ENCODE data around the gene VIPR2. TPM values are rescaled to one million over a fixed set of nuclear protein-coding genes. Genes with fewer than 3 reads are reported as not detected.

Gene VIPR2
- total RNA-seq, 4 donors from 2014 or later = 1.8 to 3.7 (median 2.7) TPM

DNA sequence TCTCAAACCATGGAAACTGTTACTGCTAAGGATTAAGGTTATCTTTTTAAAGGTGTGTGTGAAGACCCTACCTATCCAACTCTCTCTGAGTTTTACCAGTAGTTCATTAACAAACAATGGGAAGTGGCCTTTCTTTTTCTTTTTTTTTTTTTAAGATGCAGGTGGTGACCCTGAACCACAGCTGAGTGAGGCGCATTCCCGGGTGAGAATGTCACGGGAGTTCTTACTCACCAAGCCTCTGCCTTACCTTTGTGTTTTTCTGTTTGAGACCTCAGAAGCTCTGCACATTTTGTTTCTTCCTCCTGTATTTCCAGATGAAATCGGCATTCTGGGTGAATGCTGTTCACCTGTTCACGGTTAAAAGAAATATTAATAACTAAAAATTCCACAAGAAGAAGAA, 2.5 kb downstream of the VIPR2 start:
- no peak for TF ChIP-seq EP300 (IDR thresholded peaks at IDR 0.05; ENCODE audit: low read depth)
- Histone ChIP-seq H3K36me3 (no peaks in the 10 kb centered on the region), H3K4me1 (peaks cover 0 to 13% (median 5%) of the 10 kb centered on the region in 4 donors), H3K4me3 (no peak overlapping the region), H3K27me3 (peaks cover 58% of the 10 kb centered on the region), H3K27ac (peak overlapping the region in 1 of 4 donors; percentile 17), H3K9me3 (no peaks in the 10 kb centered on the region)
- in situ Hi-C loops (cut with MboI; ENCODE audit: low pct_ligation_motif_present in 1 of 4, low pct_unique_long_range_greater_than_20kb in 1 of 4, low sequenced_read_pairs in 3 of 4) (no loop called here), intact Hi-C loops (cut with DNase I; ENCODE audit: low total_unique reads) (no loop called here)
- no peak for DNase-seq
- WGBS, 2 donors (ENCODE audit: low coverage in 1 of 2) = 82 to 83% methylated on average over 5 of the region's 5 CpGs

DNA sequence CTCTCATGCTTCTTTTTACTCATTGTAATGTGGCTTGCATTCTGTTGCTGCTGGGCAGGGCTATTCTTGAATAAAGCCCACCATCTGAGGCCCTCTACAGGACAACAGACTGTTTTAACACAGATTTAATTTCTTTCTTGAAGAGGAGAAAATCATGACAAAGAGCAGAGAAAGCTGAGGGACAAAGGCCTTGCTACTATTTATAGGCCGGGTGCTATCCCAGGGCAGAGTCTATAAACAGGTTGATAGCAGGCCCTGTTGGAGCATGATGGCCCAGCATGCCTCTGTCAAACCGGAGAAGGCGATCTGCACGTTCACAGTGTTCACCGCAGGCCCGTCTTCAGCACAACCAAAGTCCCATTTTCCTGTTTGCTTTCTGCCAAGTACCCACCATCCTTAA, 3.0 kb downstream of the VIPR2 start:
- intact Hi-C loops (cut with DNase I; ENCODE audit: low total_unique reads) = no loop called here
- Histone ChIP-seq H3K27ac (peak overlapping the region in 3 of 4 donors; percentile 17 to 31 (median 29)), H3K4me3 (no peak overlapping the region), H3K4me1 (peaks cover 0 to 13% (median 5%) of the 10 kb centered on the region in 4 donors), H3K27me3 (peaks cover 58% of the 10 kb centered on the region), H3K36me3 (no peaks in the 10 kb centered on the region), H3K9me3 (no peaks in the 10 kb centered on the region)
- TF ChIP-seq POLR2A (IDR thresholded peaks at IDR 0.05) = no peak
- TF ChIP-seq EP300 (IDR thresholded peaks at IDR 0.05; ENCODE audit: low read depth) = no peak
- TF ChIP-seq POLR2AphosphoS5 (IDR thresholded peaks at IDR 0.05) = no peak
- 50 to 65% methylated on average over 6 of the region's 6 CpGs for WGBS, 2 donors (ENCODE audit: low coverage in 1 of 2)
- in situ Hi-C loops (cut with MboI; ENCODE audit: low pct_ligation_motif_present in 1 of 4, low pct_unique_long_range_greater_than_20kb in 1 of 4, low sequenced_read_pairs in 3 of 4) = no loop called here
- DNase-seq = no peak

DNA sequence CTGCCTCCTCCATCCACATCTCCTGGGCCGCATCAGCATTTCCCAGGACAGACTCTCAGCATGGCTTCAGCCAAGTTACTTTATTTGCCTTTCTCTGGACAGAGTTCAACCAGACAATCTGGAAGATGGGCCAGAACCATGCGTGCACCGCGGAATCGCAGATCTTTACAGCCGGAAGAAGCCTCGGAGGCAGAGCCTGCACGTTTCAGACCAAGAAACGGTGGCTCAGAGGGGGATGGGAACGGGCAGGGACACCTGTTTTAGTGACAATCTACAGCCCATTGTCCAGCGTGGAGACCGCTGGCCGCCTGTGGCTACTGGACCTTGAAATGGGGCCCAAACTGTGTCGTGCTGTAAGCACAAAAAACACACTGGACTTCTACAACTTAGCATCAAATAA, 3.5 kb downstream of the VIPR2 start:
- WGBS, 2 donors (ENCODE audit: low coverage in 1 of 2) = 85 to 96% methylated on average over 10 to 14 of the region's 14 CpGs
- no peaks in the 10 kb centered on the region for H3K36me3 ChIP-seq
- in situ Hi-C loops (cut with MboI; ENCODE audit: low pct_ligation_motif_present in 1 of 4, low pct_unique_long_range_greater_than_20kb in 1 of 4, low sequenced_read_pairs in 3 of 4) (no loop called here), intact Hi-C loops (cut with DNase I; ENCODE audit: low total_unique reads) (no loop called here)
- no peak overlapping the region for H3K4me3 ChIP-seq
- TF ChIP-seq POLR2A (IDR thresholded peaks at IDR 0.05) (no peak), EP300 (IDR thresholded peaks at IDR 0.05; ENCODE audit: low read depth) (no peak), POLR2AphosphoS5 (IDR thresholded peaks at IDR 0.05) (no peak)
- TF ChIP-seq, protein P1, sequence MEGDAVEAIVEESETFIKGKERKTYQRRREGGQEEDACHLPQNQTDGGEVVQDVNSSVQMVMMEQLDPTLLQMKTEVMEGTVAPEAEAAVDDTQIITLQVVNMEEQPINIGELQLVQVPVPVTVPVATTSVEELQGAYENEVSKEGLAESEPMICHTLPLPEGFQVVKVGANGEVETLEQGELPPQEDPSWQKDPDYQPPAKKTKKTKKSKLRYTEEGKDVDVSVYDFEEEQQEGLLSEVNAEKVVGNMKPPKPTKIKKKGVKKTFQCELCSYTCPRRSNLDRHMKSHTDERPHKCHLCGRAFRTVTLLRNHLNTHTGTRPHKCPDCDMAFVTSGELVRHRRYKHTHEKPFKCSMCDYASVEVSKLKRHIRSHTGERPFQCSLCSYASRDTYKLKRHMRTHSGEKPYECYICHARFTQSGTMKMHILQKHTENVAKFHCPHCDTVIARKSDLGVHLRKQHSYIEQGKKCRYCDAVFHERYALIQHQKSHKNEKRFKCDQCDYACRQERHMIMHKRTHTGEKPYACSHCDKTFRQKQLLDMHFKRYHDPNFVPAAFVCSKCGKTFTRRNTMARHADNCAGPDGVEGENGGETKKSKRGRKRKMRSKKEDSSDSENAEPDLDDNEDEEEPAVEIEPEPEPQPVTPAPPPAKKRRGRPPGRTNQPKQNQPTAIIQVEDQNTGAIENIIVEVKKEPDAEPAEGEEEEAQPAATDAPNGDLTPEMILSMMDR (IDR thresholded peaks at IDR 0.05) = no peak
- peaks cover 0 to 13% (median 5%) of the 10 kb centered on the region in 4 donors for H3K4me1 ChIP-seq
- no peak for DNase-seq
- H3K9me3 ChIP-seq = no peaks in the 10 kb centered on the region
- H3K27ac ChIP-seq = peak overlapping the region in 3 of 4 donors; percentile 17 to 31 (median 29)
- peaks cover 55% of the 10 kb centered on the region for H3K27me3 ChIP-seq

DNA sequence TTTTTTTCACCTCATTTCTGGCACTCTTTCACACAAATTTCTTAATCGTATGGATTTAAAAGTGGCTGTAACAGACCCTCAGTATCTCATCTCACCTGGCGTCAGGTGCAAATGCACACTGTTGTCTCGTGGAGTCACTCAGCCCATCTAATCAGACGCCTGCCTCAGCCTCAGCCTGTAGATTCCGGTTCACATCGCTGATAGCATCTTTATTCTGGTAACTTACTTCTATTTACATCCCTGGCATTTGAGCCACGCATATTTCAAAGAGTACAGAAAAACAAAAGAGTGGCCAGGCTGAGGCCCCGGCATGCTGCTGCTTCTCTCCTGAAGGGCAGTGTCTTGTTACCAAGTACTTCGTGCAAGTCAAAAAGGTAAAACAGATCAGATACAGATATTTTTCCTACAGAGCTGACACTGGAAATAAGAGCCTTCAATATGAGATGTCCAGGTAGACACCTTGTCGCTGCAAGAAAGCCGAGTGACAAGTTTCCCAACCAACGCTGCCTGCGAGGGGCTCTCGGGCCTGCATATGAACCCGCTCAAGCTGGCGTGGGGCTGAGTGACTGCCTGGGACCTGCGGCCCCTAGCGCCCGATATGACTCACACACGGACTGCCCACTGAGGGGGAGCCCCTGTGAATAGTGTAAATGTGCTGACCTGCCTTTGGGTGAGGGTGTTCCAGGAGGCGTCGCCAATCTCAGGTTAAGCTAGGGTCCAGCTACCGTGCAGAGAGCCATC, 4.3 kb downstream of the VIPR2 start:
- Histone ChIP-seq H3K36me3 (no peaks in the 10 kb centered on the region), H3K4me1 (peaks cover 0 to 13% (median 5%) of the 10 kb centered on the region in 4 donors), H3K27me3 (peaks cover 47% of the 10 kb centered on the region), H3K9me3 (no peaks in the 10 kb centered on the region), H3K4me3 (no peak overlapping the region), H3K27ac (no peak overlapping the region)
- in situ Hi-C loops (cut with MboI; ENCODE audit: low pct_ligation_motif_present in 1 of 4, low pct_unique_long_range_greater_than_20kb in 1 of 4, low sequenced_read_pairs in 3 of 4) = no loop called here
- 81 to 88% methylated on average over 11 to 23 of the region's 23 CpGs for WGBS, 2 donors (ENCODE audit: low coverage in 1 of 2)
- no peak for DNase-seq
- no peak for TF ChIP-seq POLR2AphosphoS5 (IDR thresholded peaks at IDR 0.05)
- TF ChIP-seq POLR2A (IDR thresholded peaks at IDR 0.05) = no peak
- TF ChIP-seq, protein P1 (IDR thresholded peaks at IDR 0.05) = no peak
- intact Hi-C loops (cut with DNase I; ENCODE audit: low total_unique reads) = no loop called here

DNA sequence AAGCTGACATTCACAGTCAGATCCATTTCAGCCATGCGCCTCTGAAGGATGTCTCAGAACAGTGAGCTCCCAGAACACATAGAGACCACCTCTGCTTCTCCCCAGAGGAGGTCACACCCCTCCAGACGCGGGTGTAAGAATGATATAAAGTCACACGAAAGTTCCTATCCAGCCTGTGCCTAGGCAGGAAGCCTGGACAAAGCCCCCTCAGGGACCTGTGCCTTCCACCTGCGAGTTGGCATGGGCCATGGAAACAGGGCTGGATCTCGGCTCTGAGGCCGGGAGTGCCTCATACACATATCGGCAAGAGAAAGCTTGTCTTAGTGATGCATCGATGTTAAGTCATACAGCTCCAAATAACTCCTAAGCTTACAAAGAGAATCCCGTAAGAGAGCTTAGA, 5.0 kb downstream of the VIPR2 start:
- intact Hi-C loops (cut with DNase I; ENCODE audit: low total_unique reads) = no loop called here
- in situ Hi-C loops (cut with MboI; ENCODE audit: low pct_ligation_motif_present in 1 of 4, low pct_unique_long_range_greater_than_20kb in 1 of 4, low sequenced_read_pairs in 3 of 4) = no loop called here
- peaks cover 40% of the 10 kb centered on the region for H3K27me3 ChIP-seq
- no peak overlapping the region for H3K27ac ChIP-seq
- no peak for DNase-seq
- 87 to 100% methylated on average over 3 to 10 of the region's 10 CpGs for WGBS, 2 donors (ENCODE audit: low coverage in 1 of 2)
- no peaks in the 10 kb centered on the region for H3K36me3 ChIP-seq
- no peak overlapping the region for H3K4me3 ChIP-seq
- TF ChIP-seq POLR2A (IDR thresholded peaks at IDR 0.05) (no peak), EP300 (IDR thresholded peaks at IDR 0.05; ENCODE audit: low read depth) (no peak), POLR2AphosphoS5 (IDR thresholded peaks at IDR 0.05) (no peak)
- TF ChIP-seq, protein P1 (IDR thresholded peaks at IDR 0.05) = no peak
- peaks cover 0 to 13% (median 2%) of the 10 kb centered on the region in 4 donors for H3K4me1 ChIP-seq
- H3K9me3 ChIP-seq = no peaks in the 10 kb centered on the region
